Ishikawa (cell line): ENCODE results near the gene TMX1.

ENCODE experiments used
- REST ChIP-seq: IDR thresholded peaks from 2 replicates; pipeline ENCODE4 v1.6.1; 2012; ENCODE audit warnings: low read depth, mild to moderate bottlenecking
- TAF1 ChIP-seq: IDR thresholded peaks from 2 replicates; pipeline ENCODE4 v1.6.1; 2012; ENCODE audit warnings: low read depth, mild to moderate bottlenecking
- TCF12 ChIP-seq: IDR thresholded peaks from 2 replicates; pipeline ENCODE4 v1.6.1; 2012; ENCODE audit warnings: low read depth
- TEAD4 ChIP-seq: IDR thresholded peaks from 2 replicates; pipeline ENCODE4 v1.6.1; 2012

- TF ChIP-seq TEAD4 (no peak), REST (no peak), TAF1 (no peak), TCF12 (no peak)
These were observed 11.2 kb upstream of the TMX1 start for GRCh38 chr14:51228890-51229289.
